CD8-positive, alpha-beta memory T cell (primary cell): Measurements from ENCODE around the gene C6. TPM values are rescaled to one million over a fixed set of nuclear protein-coding genes. Genes with fewer than 3 reads are reported as not detected.
"Not testable (repeated sequence)": the region's sequence is repeated elsewhere in the genome, so short reads cannot be mapped to it uniquely, and the experiment has no call there.

Experiments
- CTCF ChIA-PET: fragments of 350-600 bp; sonication (Branson Sonifier 250); formaldehyde crosslinking; loops from one replicate; lab custom pipeline; 2021; ENCODE audit warnings: antibody characterized with exemption; lab: Charles Lee
- POLR2A ChIA-PET: fragments of 350-600 bp; sonication (Branson Sonifier 250); formaldehyde crosslinking; loops from one replicate; lab custom pipeline; 2021; ENCODE audit warnings: antibody characterized with exemption; lab: Charles Lee
- DNase-seq, 5 donors: peaks; one replicate each; pipeline versions ENCODE4 v3.0.0 to v3.0.0-alpha.2; 2020 to 2022; ENCODE audit warnings: mixed read lengths in 1 of 5
- H3K27ac ChIP-seq: one replicate; pipeline ENCODE4 v1.7.0; 2013; ENCODE audit warnings: low read depth, mild to moderate bottlenecking, low read length, moderate library complexity
- H3K27me3 ChIP-seq: 2 replicates; pipeline ENCODE4 v1.7.0; 2013; ENCODE audit warnings: low read length, mild to moderate bottlenecking; ENCODE audit not compliant: insufficient read depth, poor library complexity, severe bottlenecking
- H3K36me3 ChIP-seq: 2 replicates; pipeline ENCODE4 v1.7.0; 2013; ENCODE audit warnings: mild to moderate bottlenecking, low read length, moderate library complexity; ENCODE audit not compliant: insufficient read depth
- H3K4me1 ChIP-seq: 2 replicates; pipeline ENCODE4 v1.7.0; 2013; ENCODE audit warnings: mild to moderate bottlenecking, low read length, moderate library complexity; ENCODE audit not compliant: insufficient read depth
- H3K4me3 ChIP-seq: 2 replicates; pipeline ENCODE4 v1.7.0; 2013; ENCODE audit warnings: mild to moderate bottlenecking, low read length
- H3K9me3 ChIP-seq: 2 replicates; pipeline ENCODE4 v1.7.0; 2013; ENCODE audit warnings: mild to moderate bottlenecking, low read length
- H3K27ac Mint-ChIP-seq, 8 donors: one replicate each; pipeline ENCODE4 v1.8.0; 2020 to 2021; ENCODE audit warnings: mixed read lengths in 8 of 8, mild to moderate bottlenecking in 6 of 8, inconsistent platforms in 3 of 8, moderate library complexity in 3 of 8
- H3K27me3 Mint-ChIP-seq, 2 donors: one replicate each; pipeline ENCODE4 v1.8.0; 2020 to 2021; ENCODE audit warnings: mixed read lengths in 2 of 2, mild to moderate bottlenecking in 1 of 2, moderate library complexity in 1 of 2
- H3K36me3 Mint-ChIP-seq, 3 donors: one replicate each; pipeline ENCODE4 v1.8.0; 2020 to 2021; ENCODE audit warnings: mixed read lengths in 3 of 3, inconsistent platforms in 1 of 3, mild to moderate bottlenecking in 1 of 3
- H3K4me1 Mint-ChIP-seq, 3 donors: one replicate each; pipeline ENCODE4 v1.8.0; 2020 to 2021; ENCODE audit warnings: mixed read lengths in 3 of 3, inconsistent platforms in 1 of 3, mild to moderate bottlenecking in 1 of 3
- H3K4me3 Mint-ChIP-seq, 7 donors: one replicate each; pipeline ENCODE4 v1.8.0; 2020 to 2021; ENCODE audit warnings: mixed read lengths in 7 of 7, mild to moderate bottlenecking in 6 of 7, moderate library complexity in 4 of 7, inconsistent platforms in 2 of 7
- H3K9me3 Mint-ChIP-seq, 5 donors: one replicate each; pipeline ENCODE4 v1.8.0; 2020 to 2022; ENCODE audit warnings: mixed read lengths in 5 of 5, mild to moderate bottlenecking in 3 of 5, moderate library complexity in 2 of 5, inconsistent platforms in 1 of 5
- polyA plus RNA-seq: library from polyadenylated mRNA; unstranded; fragments of 300-500 nt; fragmentation: Illumina TruSeq; gene quantifications from one replicate; pipeline ENCODE4 v1.2.3, GENCODE V29; 2021
- total RNA-seq, 2 experiments: library from RNA; stranded (reverse); gene quantifications; one replicate each; pipeline ENCODE4 v1.2.3, GENCODE V29; 2021

C6 gene
- total and polyA plus RNA-seq, 3 experiments from 2014 or later, result not detected

- H3K4me3 ChIP-seq, result no peak overlapping the region
- no peaks in the 10 kb centered on the region for H3K9me3 ChIP-seq
- no peaks in the 10 kb centered on the region for H3K27me3 ChIP-seq
- Mint-ChIP-seq H3K9me3 (peaks cover 1 to 4% (median 2%) of the 10 kb centered on the region in 5 donors), H3K27ac (no peak overlapping the region), H3K27me3 (no peaks in the 10 kb centered on the region), H3K4me3 (no peak overlapping the region), H3K4me1 (no peaks in the 10 kb centered on the region), H3K36me3 (no peaks in the 10 kb centered on the region)
- no peak overlapping the region for H3K27ac ChIP-seq
- H3K36me3 ChIP-seq, result no peaks in the 10 kb centered on the region
- POLR2A ChIA-PET, result no interaction called here
- DNase-seq, result no peak
- CTCF ChIA-PET, result no interaction called here
- no peaks in the 10 kb centered on the region for H3K4me1 ChIP-seq
Observed at GRCh38 chr5:41214182-41214581, 850 bp upstream of the C6 start.

DNA sequence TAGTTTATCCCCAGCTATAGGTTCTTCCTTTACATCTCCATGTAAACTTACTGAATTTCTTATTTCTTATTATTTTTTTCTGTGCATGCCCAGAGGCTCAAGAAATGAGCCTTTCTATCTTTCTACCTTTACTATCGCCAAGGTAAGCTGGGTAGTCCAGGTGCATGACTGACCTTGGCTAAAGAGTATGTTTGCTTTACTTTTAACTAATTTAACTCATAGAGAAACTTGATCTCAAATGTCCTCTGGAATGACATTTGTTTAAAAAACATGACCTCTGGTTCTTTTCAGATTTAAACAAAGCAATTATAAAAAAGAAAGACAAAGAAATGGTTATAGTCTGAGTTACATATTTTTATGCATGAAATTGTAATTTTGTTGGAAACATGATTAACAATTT, 397 bp downstream of the C6 start:
- peaks cover 1 to 10% (median 3%) of the 10 kb centered on the region in 5 donors for H3K9me3 Mint-ChIP-seq
- no peaks in the 10 kb centered on the region for H3K27me3 ChIP-seq
- CTCF ChIA-PET, result no interaction called here
- POLR2A ChIA-PET, result no interaction called here
- H3K9me3 ChIP-seq, result no peaks in the 10 kb centered on the region
- no peaks in the 10 kb centered on the region for H3K4me1 Mint-ChIP-seq
- no peak overlapping the region for H3K27ac Mint-ChIP-seq
- H3K4me1 ChIP-seq, result no peaks in the 10 kb centered on the region
- DNase-seq, result no peak
- no peak overlapping the region for H3K27ac ChIP-seq
- no peaks in the 10 kb centered on the region for H3K27me3 Mint-ChIP-seq
- no peaks in the 10 kb centered on the region for H3K36me3 ChIP-seq
- H3K4me3 Mint-ChIP-seq, result no peak overlapping the region
- H3K4me3 ChIP-seq, result no peak overlapping the region
- no peaks in the 10 kb centered on the region for H3K36me3 Mint-ChIP-seq

- H3K9me3 ChIP-seq, result no peaks in the 10 kb centered on the region
- no peak overlapping the region for H3K4me3 ChIP-seq
- Mint-ChIP-seq H3K4me1 (no peaks in the 10 kb centered on the region), H3K27ac (no peak overlapping the region), H3K4me3 (no peak overlapping the region), H3K9me3 (peaks cover 0 to 10% (median 6%) of the 10 kb centered on the region in 5 donors), H3K36me3 (no peaks in the 10 kb centered on the region), H3K27me3 (no peaks in the 10 kb centered on the region)
- no peaks in the 10 kb centered on the region for H3K27me3 ChIP-seq
- no peaks in the 10 kb centered on the region for H3K4me1 ChIP-seq
- H3K36me3 ChIP-seq, result no peaks in the 10 kb centered on the region
- ChIA-PET CTCF (no interaction called here), POLR2A (no interaction called here)
- no peak overlapping the region for H3K27ac ChIP-seq
- DNase-seq, result no peak
Observed at GRCh38 chr5:41211417-41211816, 1.9 kb downstream of the C6 start.

- H3K27ac ChIP-seq, POLR2A ChIA-PET, H3K4me3 Mint-ChIP-seq, H3K4me3 ChIP-seq, H3K36me3 ChIP-seq, H3K27me3 Mint-ChIP-seq, H3K4me1 Mint-ChIP-seq, H3K9me3 Mint-ChIP-seq, H3K36me3 Mint-ChIP-seq, H3K27ac Mint-ChIP-seq, H3K9me3 ChIP-seq, H3K27me3 ChIP-seq, H3K4me1 ChIP-seq, DNase-seq, CTCF ChIA-PET: not testable (repeated sequence)
Observed at GRCh38 chr5:41205475-41205874, 7.9 kb downstream of the C6 start.

DNA sequence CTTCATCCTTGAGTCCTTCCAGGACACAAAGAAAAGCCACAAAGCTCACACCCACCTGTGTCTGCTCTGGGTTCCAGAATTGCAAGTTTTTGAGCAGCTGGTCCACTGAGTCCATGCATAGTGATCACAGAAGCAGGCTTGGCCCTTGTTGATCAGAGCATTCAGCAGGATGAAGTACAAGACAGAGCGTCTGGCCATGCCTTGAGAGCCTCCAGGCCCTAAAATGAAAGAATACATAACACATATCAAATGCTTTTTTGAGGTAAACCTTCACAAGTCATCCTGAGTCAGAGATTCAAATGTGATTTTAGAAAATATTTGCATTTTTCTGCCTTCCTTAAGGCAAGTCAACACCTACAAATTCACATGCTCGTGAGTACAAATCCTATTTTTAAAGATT, 10.3 kb downstream of the C6 start:
- H3K4me1 ChIP-seq, result no peaks in the 10 kb centered on the region
- Mint-ChIP-seq H3K4me1 (no peaks in the 10 kb centered on the region), H3K4me3 (no peak overlapping the region), H3K9me3 (peaks cover under 1 to 8% (median 5%) of the 10 kb centered on the region in 5 donors), H3K36me3 (no peaks in the 10 kb centered on the region), H3K27me3 (no peaks in the 10 kb centered on the region), H3K27ac (no peak overlapping the region)
- ChIA-PET POLR2A (no interaction called here), CTCF (no interaction called here)
- DNase-seq, result no peak
- H3K9me3 ChIP-seq, result no peaks in the 10 kb centered on the region
- no peak overlapping the region for H3K27ac ChIP-seq
- H3K4me3 ChIP-seq, result no peak overlapping the region
- H3K27me3 ChIP-seq, result no peaks in the 10 kb centered on the region
- H3K36me3 ChIP-seq, result no peaks in the 10 kb centered on the region

GRCh38 chr5:41201082-41201772, 12.1 kb downstream of the C6 start:
- ChIA-PET POLR2A (no interaction called here), CTCF (no interaction called here)
- Mint-ChIP-seq H3K4me3 (no peak overlapping the region), H3K27ac (no peak overlapping the region), H3K4me1 (no peaks in the 10 kb centered on the region), H3K36me3 (no peaks in the 10 kb centered on the region), H3K9me3 (peaks cover 0 to 7% (median 3%) of the 10 kb centered on the region in 5 donors), H3K27me3 (no peaks in the 10 kb centered on the region)
- no peak for DNase-seq
- no peak overlapping the region for H3K4me3 ChIP-seq
- H3K27ac ChIP-seq, result no peak overlapping the region
- no peaks in the 10 kb centered on the region for H3K27me3 ChIP-seq
- H3K9me3 ChIP-seq, result no peaks in the 10 kb centered on the region
- no peaks in the 10 kb centered on the region for H3K4me1 ChIP-seq
- H3K36me3 ChIP-seq, result no peaks in the 10 kb centered on the region

GRCh38 chr5:41200506-41200905, 12.8 kb downstream of the C6 start:
- Mint-ChIP-seq H3K4me3 (no peak overlapping the region), H3K27me3 (no peaks in the 10 kb centered on the region), H3K4me1 (no peaks in the 10 kb centered on the region), H3K36me3 (no peaks in the 10 kb centered on the region), H3K9me3 (peaks cover 0 to 7% (median 3%) of the 10 kb centered on the region in 5 donors), H3K27ac (no peak overlapping the region)
- ChIA-PET CTCF (no interaction called here), POLR2A (no interaction called here)
- no peaks in the 10 kb centered on the region for H3K9me3 ChIP-seq
- no peak for DNase-seq
- no peak overlapping the region for H3K4me3 ChIP-seq
- no peak overlapping the region for H3K27ac ChIP-seq
- no peaks in the 10 kb centered on the region for H3K27me3 ChIP-seq
- no peaks in the 10 kb centered on the region for H3K4me1 ChIP-seq
- H3K36me3 ChIP-seq, result no peaks in the 10 kb centered on the region

DNA sequence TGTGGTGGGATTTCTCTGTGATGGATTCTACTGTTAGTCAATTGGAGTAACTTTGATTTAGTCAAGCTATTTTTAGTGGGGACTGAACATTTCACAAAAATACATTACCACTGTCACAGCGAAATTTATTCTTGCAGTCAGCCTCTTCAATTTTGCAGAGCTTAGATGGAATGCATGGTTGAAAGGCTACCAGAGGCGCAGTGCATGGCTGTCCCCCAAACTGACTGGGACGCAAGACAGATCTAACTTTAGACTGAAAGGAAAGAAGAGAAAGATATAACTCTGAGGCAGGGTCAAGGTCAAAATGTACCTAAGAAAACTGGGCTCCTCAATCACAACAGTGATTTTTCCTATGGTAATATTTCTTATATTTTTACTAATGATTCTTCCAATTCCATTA, 13.7 kb downstream of the C6 start:
- Mint-ChIP-seq H3K4me1 (no peaks in the 10 kb centered on the region), H3K27me3 (no peaks in the 10 kb centered on the region), H3K36me3 (no peaks in the 10 kb centered on the region), H3K27ac (no peak overlapping the region), H3K9me3 (peaks cover 0 to 7% (median 2%) of the 10 kb centered on the region in 5 donors), H3K4me3 (no peak overlapping the region)
- H3K9me3 ChIP-seq, result no peaks in the 10 kb centered on the region
- DNase-seq, result no peak
- ChIA-PET POLR2A (no interaction called here), CTCF (no interaction called here)
- no peaks in the 10 kb centered on the region for H3K4me1 ChIP-seq
- no peak overlapping the region for H3K4me3 ChIP-seq
- H3K36me3 ChIP-seq, result no peaks in the 10 kb centered on the region
- no peaks in the 10 kb centered on the region for H3K27me3 ChIP-seq
- no peak overlapping the region for H3K27ac ChIP-seq
